GM12878 (cell line): ENCODE measurements around the gene FERMT2. TPM values are rescaled to one million over a fixed set of nuclear protein-coding genes. Genes with fewer than 3 reads are reported as not detected.

Experiments
- ATAC-seq: fragments of 200-7000 bp; cut with Tn5 transposase; 3 replicates; pipeline ENCODE4 v1.9.1; 2020; ENCODE audit warnings: mild to moderate bottlenecking, moderate library complexity
- BruUV-seq: library from RNA; stranded (reverse); fragments of 400-500 nt; replicated peaks from 2 replicates; lab custom pipeline; 2021; lab: Mats Ljungman, UMichigan
- CTCF ChIA-PET: fragments of 300-600 bp; sonication (Branson Sonifier 250); formaldehyde crosslinking; extraction: SDS; loops from one replicate; lab custom pipeline; 2021; ENCODE audit warnings: inconsistent platforms; lab: Yijun Ruan, JAX
- POLR2A ChIA-PET: fragments of 350-600 bp; formaldehyde crosslinking; extraction: SDS; loops from one replicate; lab custom pipeline; 2021; ENCODE audit warnings: inconsistent platforms; lab: Charles Lee
- RAD21 ChIA-PET: fragments of 300-600 bp; sonication (Branson Sonifier 250); formaldehyde crosslinking; loops from one replicate; lab custom pipeline; 2023; ENCODE audit warnings: antibody characterized with exemption; ENCODE audit not compliant: unreplicated experiment; lab: Charles Lee
- SMC1A ChIA-PET: fragments of 300-600 bp; sonication (Branson Sonifier 250); formaldehyde crosslinking; loops from one replicate; lab custom pipeline; 2023; ENCODE audit not compliant: unreplicated experiment, uncharacterized antibody; lab: Charles Lee
- DNase-seq: peaks from one replicate; pipeline ENCODE4 v3.0.0-alpha.2; 2011; ENCODE audit warnings: low read depth, low spot score
- FAIRE-seq: peaks from 3 replicates; lab custom pipeline; 2011; peaks lifted over from hg19 to GRCh38; lab: Jason Lieb, UNC
- H2AFZ ChIP-seq: 2 replicates; pipeline ENCODE4 v1.6.0; 2011; ENCODE audit warnings: low read depth, low read length, control low read depth; ENCODE audit not compliant: control insufficient read depth
- H3K27ac ChIP-seq: 2 replicates; pipeline ENCODE4 v1.5.1; 2011; ENCODE audit warnings: control low read depth; ENCODE audit not compliant: control insufficient read depth, insufficient read depth
- H3K27me3 ChIP-seq, 2 experiments: replicated peaks in 1 of 2; 2 replicates each; pipeline versions ENCODE4 v1.6.0 to v1.6.1; 2011; ENCODE audit warnings: low read length in 1 of 2; ENCODE audit not compliant: control insufficient read depth in 2 of 2, insufficient read depth in 2 of 2
- H3K36me3 ChIP-seq, 2 experiments: 2 replicates each; pipeline ENCODE4 v1.5.1; 2011; ENCODE audit warnings: low read length in 1 of 2; ENCODE audit not compliant: control insufficient read depth in 2 of 2, insufficient read depth in 2 of 2
- H3K4me1 ChIP-seq: 2 replicates; pipeline ENCODE4 v1.6.1; 2011; ENCODE audit warnings: mild to moderate bottlenecking, low read length, moderate library complexity, mixed read lengths; ENCODE audit not compliant: control insufficient read depth, insufficient read depth
- H3K4me2 ChIP-seq: 2 replicates; pipeline ENCODE4 v1.6.0; 2011; ENCODE audit warnings: control low read depth; ENCODE audit not compliant: control insufficient read depth, insufficient read depth
- H3K4me3 ChIP-seq: fragments of 200-600 bp; sonication (generic); 2 replicates; pipeline ENCODE4 v1.5.1; 2016
- H3K79me2 ChIP-seq: 2 replicates; pipeline ENCODE4 v1.6.0; 2011; ENCODE audit warnings: low read length; ENCODE audit not compliant: control insufficient read depth, insufficient read depth
- H3K9ac ChIP-seq: 2 replicates; pipeline ENCODE4 v1.8.0; 2011; ENCODE audit warnings: low read length, control low read depth, mixed read lengths; ENCODE audit not compliant: control insufficient read depth, insufficient read depth
- H3K9me3 ChIP-seq: replicated peaks from 3 replicates; pipeline ENCODE4 v1.5.1; 2011; ENCODE audit warnings: mild to moderate bottlenecking, low read length; ENCODE audit not compliant: control insufficient read depth, insufficient read depth
- H4K20me1 ChIP-seq: 2 replicates; pipeline ENCODE4 v1.6.0; 2011; ENCODE audit not compliant: control insufficient read depth, insufficient read depth
- IRF3 ChIP-seq: fragments of 450-650 bp; IDR thresholded peaks from 2 replicates; pipeline ENCODE4 v1.6.1; 2014; ENCODE audit warnings: mild to moderate bottlenecking
- JUND ChIP-seq: IDR thresholded peaks from 2 replicates; pipeline ENCODE4 v1.6.1; 2012; ENCODE audit warnings: low read depth, mild to moderate bottlenecking, low read length, improper control_type of control experiment, moderate library complexity
- WGBS: methylation state at CpG from one replicate; pipeline ENCODE4 v1.1.6; 2016; ENCODE audit warnings: low lambda C conversion rate; ENCODE audit not compliant: insufficient replicate concordance, insufficient coverage; ENCODE audit errors: missing lambda C conversion rate; 5-methylcytosine and 5-hydroxymethylcytosine counted together
- in situ Hi-C: fragments of 300-500 bp; cut with MboI; formaldehyde crosslinking; loops from 9 replicates; pipeline ENCODE4 v1.14.3; 2018; ENCODE audit warnings: mixed read lengths
- intact Hi-C: fragments of 100-400 bp; cut with micrococcal nuclease; formaldehyde crosslinking; loops from one replicate; pipeline ENCODE4 v1.14.2; 2022; ENCODE audit not compliant: unreplicated experiment
- polyA plus RNA-seq, 11 experiments: library from polyadenylated mRNA; depleted of rRNA in 4 of 11; unstranded in 6 of 11; stranded (reverse) in 5 of 11; fragments of >200 nt; fragmentation: Nextera tagmentation in 4 of 11; fragmentation: Illumina TruSeq in 1 of 11; extraction: Ambion mirVana in 4 of 11; extraction: Trizol in 1 of 11; gene quantifications; 1 replicate in 1 of 11; 2 replicates in 10 of 11; pipeline versions ENCODE4 v1.2.1 to v1.2.3, GENCODE V29; 2011 to 2016; ENCODE audit warnings: inconsistent platforms in 2 of 11, missing spikeins in 2 of 11, low read depth in 1 of 11
- total RNA-seq, 4 experiments: library from RNA; depleted of rRNA in 3 of 4; stranded (reverse); fragments of >200 nt in 3 of 4; fragmentation: Illumina TruSeq in 1 of 4; extraction: Trizol in 1 of 4; gene quantifications; 2 replicates each; pipeline versions ENCODE4 v1.2.1 to v1.2.3, GENCODE V29; 2013 to 2021
- TF ChIP-seq, protein P1 (sequence below): fragments of 450-650 bp; IDR thresholded peaks from 2 replicates; pipeline ENCODE4 v1.6.1; 2016; ENCODE audit warnings: mild to moderate bottlenecking

The FERMT2 gene
- total and polyA plus RNA-seq, 10 of the 15 experiments (the other 5 are each of a cell fraction or from before 2014, with no cell fraction given): 4.9 to 35.5 (median 19.5) TPM

GRCh38 chr14:52929192-52929807 lies 21.6 kb downstream of the FERMT2 start:
- H2AFZ ChIP-seq: no peak overlapping the region
- POLR2A ChIA-PET: interaction anchor here (0.6 kb wide), 1 partner anchor 20 kb away, joined by 5 read pairs; no protein-coding TSS in a partner anchor
- no peaks in the 10 kb centered on the region for H3K9me3 ChIP-seq
- H3K36me3 ChIP-seq: no peaks in the 10 kb centered on the region
- no peaks in the 10 kb centered on the region for H3K4me1 ChIP-seq
- no peaks in the 10 kb centered on the region for H3K27me3 ChIP-seq
- CTCF ChIA-PET: interaction anchor here (0.6 kb wide), 1 partner anchor 609 kb away, joined by 3 read pairs; no protein-coding TSS in a partner anchor
- no peaks in the 10 kb centered on the region for H3K79me2 ChIP-seq
- in situ Hi-C loops: no loop called here
- RAD21 ChIA-PET: interaction anchor here (0.7 to 1.7 kb wide), 3 partner anchors 9 to 31 kb away, joined by 3 to 4 read pairs (median 3); no protein-coding TSS in a partner anchor
- H3K4me2 ChIP-seq: no peak overlapping the region
- TF ChIP-seq, protein P1, sequence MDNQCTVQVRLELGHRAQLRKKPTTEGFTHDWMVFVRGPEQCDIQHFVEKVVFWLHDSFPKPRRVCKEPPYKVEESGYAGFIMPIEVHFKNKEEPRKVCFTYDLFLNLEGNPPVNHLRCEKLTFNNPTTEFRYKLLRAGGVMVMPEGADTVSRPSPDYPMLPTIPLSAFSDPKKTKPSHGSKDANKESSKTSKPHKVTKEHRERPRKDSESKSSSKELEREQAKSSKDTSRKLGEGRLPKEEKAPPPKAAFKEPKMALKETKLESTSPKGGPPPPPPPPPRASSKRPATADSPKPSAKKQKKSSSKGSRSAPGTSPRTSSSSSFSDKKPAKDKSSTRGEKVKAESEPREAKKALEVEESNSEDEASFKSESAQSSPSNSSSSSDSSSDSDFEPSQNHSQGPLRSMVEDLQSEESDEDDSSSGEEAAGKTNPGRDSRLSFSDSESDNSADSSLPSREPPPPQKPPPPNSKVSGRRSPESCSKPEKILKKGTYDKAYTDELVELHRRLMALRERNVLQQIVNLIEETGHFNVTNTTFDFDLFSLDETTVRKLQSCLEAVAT: no peak
- TF ChIP-seq JUND (no peak), IRF3 (no peak)
- H3K27ac ChIP-seq: no peak overlapping the region
- DNase-seq (no peak), ATAC-seq (no peak), FAIRE-seq (no peak)
- H3K4me3 ChIP-seq: no peak overlapping the region
- no TSS peak for BruUV-seq
- SMC1A ChIA-PET: interaction anchor here (0.8 to 1.2 kb wide), 6 partner anchors 9 to 25 kb away, joined by 3 to 9 read pairs (median 4); no protein-coding TSS in a partner anchor
- intact Hi-C loops: no loop called here
- WGBS: 61% methylated on average over 4 of the region's 4 CpGs
- H4K20me1 ChIP-seq: no peaks in the 10 kb centered on the region
- H3K9ac ChIP-seq: no peak overlapping the region
